Measurements from ENCODE around the gene C17orf107.

DNA sequence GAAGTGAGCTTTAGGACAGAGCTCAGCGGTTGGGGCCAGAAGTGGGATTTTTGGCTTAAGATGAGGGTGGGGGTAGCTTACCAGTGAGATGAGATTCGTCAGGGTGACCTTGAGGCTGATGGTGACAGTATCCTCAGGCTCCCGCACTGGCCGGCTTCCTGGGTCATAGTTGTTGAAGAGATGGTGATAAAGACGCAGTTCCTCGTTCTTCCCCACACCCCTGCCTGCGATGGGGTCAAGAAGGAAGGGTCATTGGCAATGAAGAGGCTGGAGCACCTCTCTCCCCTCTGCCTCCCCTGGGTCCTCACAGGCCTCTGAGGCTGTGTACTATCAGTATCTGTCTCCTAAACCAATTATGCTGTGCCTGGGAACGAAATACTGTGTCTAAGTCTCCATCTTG, 3.2 kb downstream of the C17orf107 start:
- TF ChIP-seq, protein P1, sequence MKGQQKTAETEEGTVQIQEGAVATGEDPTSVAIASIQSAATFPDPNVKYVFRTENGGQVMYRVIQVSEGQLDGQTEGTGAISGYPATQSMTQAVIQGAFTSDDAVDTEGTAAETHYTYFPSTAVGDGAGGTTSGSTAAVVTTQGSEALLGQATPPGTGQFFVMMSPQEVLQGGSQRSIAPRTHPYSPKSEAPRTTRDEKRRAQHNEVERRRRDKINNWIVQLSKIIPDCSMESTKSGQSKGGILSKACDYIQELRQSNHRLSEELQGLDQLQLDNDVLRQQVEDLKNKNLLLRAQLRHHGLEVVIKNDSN (IDR thresholded peaks at IDR 0.05; ENCODE audit: borderline replicate concordance, low read depth) = no peak
- TF ChIP-seq, protein P2, sequence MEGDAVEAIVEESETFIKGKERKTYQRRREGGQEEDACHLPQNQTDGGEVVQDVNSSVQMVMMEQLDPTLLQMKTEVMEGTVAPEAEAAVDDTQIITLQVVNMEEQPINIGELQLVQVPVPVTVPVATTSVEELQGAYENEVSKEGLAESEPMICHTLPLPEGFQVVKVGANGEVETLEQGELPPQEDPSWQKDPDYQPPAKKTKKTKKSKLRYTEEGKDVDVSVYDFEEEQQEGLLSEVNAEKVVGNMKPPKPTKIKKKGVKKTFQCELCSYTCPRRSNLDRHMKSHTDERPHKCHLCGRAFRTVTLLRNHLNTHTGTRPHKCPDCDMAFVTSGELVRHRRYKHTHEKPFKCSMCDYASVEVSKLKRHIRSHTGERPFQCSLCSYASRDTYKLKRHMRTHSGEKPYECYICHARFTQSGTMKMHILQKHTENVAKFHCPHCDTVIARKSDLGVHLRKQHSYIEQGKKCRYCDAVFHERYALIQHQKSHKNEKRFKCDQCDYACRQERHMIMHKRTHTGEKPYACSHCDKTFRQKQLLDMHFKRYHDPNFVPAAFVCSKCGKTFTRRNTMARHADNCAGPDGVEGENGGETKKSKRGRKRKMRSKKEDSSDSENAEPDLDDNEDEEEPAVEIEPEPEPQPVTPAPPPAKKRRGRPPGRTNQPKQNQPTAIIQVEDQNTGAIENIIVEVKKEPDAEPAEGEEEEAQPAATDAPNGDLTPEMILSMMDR (IDR thresholded peaks at IDR 0.05) = no peak
- TF ChIP-seq RFX5 (IDR thresholded peaks at IDR 0.05; ENCODE audit: low read length) (no peak), EZH2phosphoT487 (IDR thresholded peaks at IDR 0.05; ENCODE audit: borderline replicate concordance, low read depth) (no peak), RCOR1 (IDR thresholded peaks at IDR 0.05; ENCODE audit: low read length) (no peak), CHD2 (IDR thresholded peaks at IDR 0.05; ENCODE audit: low read length, partially characterized antibody) (no peak), TEAD4 (IDR thresholded peaks at IDR 0.05; ENCODE audit: borderline replicate concordance, insufficient read depth) (no peak), POLR2AphosphoS5 (IDR thresholded peaks at IDR 0.05; ENCODE audit: low read depth, low read length) (no peak), JUND (IDR thresholded peaks at IDR 0.05) (no peak), EP300 (IDR thresholded peaks at IDR 0.05; ENCODE audit: borderline replicate concordance in 1 of 2, low read depth in 1 of 2, low read length in 1 of 2) (no peak), RAD21 (IDR thresholded peaks at IDR 0.05; ENCODE audit: low read length) (no peak), GABPA (IDR thresholded peaks at IDR 0.05; ENCODE audit: low read depth) (no peak)
- TF ChIP-seq, protein P3, sequence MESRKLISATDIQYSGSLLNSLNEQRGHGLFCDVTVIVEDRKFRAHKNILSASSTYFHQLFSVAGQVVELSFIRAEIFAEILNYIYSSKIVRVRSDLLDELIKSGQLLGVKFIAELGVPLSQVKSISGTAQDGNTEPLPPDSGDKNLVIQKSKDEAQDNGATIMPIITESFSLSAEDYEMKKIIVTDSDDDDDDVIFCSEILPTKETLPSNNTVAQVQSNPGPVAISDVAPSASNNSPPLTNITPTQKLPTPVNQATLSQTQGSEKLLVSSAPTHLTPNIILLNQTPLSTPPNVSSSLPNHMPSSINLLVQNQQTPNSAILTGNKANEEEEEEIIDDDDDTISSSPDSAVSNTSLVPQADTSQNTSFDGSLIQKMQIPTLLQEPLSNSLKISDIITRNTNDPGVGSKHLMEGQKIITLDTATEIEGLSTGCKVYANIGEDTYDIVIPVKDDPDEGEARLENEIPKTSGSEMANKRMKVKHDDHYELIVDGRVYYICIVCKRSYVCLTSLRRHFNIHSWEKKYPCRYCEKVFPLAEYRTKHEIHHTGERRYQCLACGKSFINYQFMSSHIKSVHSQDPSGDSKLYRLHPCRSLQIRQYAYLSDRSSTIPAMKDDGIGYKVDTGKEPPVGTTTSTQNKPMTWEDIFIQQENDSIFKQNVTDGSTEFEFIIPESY (IDR thresholded peaks at IDR 0.05; ENCODE audit: borderline replicate concordance, low read depth) = no peak
- TF ChIP-seq, protein P4, sequence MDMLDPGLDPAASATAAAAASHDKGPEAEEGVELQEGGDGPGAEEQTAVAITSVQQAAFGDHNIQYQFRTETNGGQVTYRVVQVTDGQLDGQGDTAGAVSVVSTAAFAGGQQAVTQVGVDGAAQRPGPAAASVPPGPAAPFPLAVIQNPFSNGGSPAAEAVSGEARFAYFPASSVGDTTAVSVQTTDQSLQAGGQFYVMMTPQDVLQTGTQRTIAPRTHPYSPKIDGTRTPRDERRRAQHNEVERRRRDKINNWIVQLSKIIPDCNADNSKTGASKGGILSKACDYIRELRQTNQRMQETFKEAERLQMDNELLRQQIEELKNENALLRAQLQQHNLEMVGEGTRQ (IDR thresholded peaks at IDR 0.05; ENCODE audit: borderline replicate concordance, low read depth, low read length) = no peak
